ENCODE measurements around the gene XIRP2. TPM values are rescaled to one million over a fixed set of nuclear protein-coding genes. Genes with fewer than 3 reads are reported as not detected.

Gene XIRP2
- total RNA-seq, 1 experiment from 2014 or later: not detected

DNA sequence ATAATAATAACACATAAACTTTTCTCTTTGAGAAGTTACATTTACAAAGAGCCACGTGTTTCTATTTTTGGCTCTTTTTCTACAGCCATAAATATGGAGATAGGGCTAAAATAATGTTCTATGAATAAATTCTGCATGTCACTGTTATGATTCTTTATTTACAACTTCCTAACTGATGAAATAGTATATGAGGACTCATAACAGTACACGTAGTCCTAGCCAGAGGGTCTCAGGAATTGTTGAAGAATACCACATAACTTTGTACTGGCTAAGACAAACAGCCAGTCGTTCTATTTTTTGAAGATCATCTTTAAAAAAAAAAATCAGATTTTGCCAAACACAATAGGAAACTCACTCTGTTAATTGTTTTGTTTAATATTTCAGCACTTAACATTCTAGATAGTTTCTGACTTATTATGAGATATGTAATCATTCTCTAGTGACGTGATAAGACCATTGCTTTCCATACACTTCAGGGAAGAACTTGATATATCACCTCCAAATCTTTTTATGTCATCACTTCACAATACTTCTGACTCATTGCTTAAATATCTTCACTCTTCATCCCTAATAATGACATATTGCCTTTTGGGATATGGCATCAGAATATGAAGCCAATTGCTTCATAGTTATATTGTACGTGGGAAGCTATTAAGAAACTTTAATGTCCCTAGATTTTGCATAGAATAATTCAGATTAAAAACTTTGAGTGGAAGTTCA lies 256.1 kb downstream of the XIRP2 start:
- no peak for DNase-seq
- Histone ChIP-seq H3K36me3 (replicated peaks; ENCODE audit: control insufficient read depth, insufficient read depth, low read length) (no peaks in the 10 kb centered on the region), H3K27me3 (ENCODE audit: control insufficient read depth, insufficient read depth, low read length) (no peaks in the 10 kb centered on the region), H3K4me3 (ENCODE audit: insufficient read depth, low read depth, low read length) (no peak overlapping the region)

DNA sequence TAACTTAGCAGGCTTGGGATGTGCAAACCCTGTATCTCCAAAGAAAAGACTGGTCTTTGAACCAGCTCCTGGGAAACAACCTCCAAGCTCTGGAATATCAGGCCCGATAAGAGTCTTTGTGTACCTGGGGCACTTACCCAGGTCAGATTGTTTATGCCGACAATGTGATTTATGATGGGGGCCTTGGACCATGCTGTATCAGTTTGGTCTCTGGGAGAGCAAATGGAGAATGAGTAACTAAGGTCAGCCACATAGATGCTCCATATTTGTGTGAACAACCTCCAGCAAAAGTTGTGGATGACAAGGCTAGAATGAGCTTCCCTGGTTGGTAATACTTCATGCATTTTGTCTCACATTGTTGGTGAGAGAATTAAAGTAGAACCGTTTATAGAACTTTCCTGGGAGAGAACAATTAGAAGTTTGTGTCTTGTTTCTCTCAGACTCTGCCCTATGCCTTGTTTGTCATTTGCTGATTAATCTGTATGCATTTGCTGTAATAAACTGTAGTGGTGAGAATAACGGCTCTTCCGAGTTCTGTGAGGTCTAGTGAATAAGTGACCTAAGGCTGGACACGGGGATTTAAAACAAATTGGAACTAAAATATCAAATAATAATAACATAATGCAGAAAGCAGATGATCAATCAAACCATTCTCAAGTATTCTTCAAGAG lies 259.1 kb downstream of the XIRP2 start:
- no peak overlapping the region for H3K4me3 ChIP-seq (ENCODE audit: insufficient read depth, low read depth, low read length)
- no peaks in the 10 kb centered on the region for H3K36me3 ChIP-seq (replicated peaks; ENCODE audit: control insufficient read depth, insufficient read depth, low read length)
- no peak for DNase-seq
- H3K27me3 ChIP-seq (ENCODE audit: control insufficient read depth, insufficient read depth, low read length): no peaks in the 10 kb centered on the region

DNA sequence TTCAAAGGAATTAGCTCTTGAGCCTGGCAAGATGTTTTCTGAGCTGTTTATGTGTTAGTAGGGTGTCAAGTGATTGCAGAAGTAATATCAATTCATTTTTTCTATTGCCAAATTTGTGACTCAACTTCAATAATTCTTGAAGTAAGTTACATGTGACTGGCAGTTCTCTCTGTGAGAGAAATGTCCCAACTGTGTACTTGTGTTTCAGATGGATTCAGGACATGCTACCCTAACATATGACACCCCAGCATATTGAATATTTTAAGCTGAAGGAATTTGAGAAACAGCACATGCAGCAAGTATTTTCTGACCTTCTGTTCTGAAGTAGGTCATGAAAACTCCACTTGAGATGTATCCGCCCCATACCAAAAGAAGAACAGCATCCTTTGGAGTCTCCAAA lies 263.6 kb downstream of the XIRP2 start:
- no peak for DNase-seq
- Histone ChIP-seq H3K27me3 (ENCODE audit: control insufficient read depth, insufficient read depth, low read length) (no peaks in the 10 kb centered on the region), H3K4me3 (ENCODE audit: insufficient read depth, low read depth, low read length) (no peak overlapping the region), H3K36me3 (replicated peaks; ENCODE audit: control insufficient read depth, insufficient read depth, low read length) (no peaks in the 10 kb centered on the region)

DNA sequence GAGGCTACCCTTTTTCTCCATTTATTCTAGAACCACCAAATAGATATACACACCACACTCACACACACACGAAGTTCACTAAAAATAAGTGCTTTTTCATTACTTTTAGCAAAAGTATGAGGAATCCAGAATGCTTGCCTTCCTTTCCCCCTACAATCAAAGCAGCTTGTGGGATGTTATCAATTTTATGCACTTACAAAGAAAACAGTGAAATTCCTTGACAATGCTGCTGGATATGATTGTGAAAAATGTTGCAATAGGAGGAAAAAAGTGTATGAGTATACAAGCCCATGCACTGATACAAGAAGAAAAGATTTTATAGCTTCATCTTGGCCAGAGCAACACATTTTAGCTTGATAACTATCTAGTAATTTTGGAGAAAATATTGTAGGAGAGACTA lies 269.2 kb downstream of the XIRP2 start:
- no peak for DNase-seq

DNA sequence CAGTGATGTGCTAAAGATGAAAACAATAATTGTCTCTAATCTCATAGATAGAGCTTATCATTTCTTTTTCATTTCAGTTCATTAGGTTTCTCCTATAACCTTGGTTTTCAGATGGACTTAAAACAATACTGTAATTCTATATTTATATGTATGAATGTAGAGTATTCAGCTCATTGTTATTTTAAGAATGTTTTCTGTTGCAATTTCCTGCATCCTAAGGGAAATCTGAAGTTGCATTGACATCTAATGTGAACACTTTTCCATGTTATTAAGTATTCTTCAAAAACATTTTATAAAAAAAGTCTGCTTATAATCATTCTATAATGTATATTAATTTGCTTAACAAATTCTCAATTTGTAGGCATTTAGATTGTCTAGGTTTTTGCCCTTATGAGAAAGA lies 288.9 kb downstream of the XIRP2 start:
- no peak for DNase-seq
- Histone ChIP-seq H3K36me3 (replicated peaks; ENCODE audit: control insufficient read depth, insufficient read depth, low read length) (no peaks in the 10 kb centered on the region), H3K27me3 (ENCODE audit: control insufficient read depth, insufficient read depth, low read length) (no peaks in the 10 kb centered on the region), H3K4me3 (ENCODE audit: insufficient read depth, low read depth, low read length) (no peak overlapping the region)

More for the DNA sequence above, 269.2 kb downstream of the XIRP2 start:
- H3K4me3 ChIP-seq (ENCODE audit: insufficient read depth, low read depth, low read length): no peak overlapping the region
- no peaks in the 10 kb centered on the region for H3K36me3 ChIP-seq (replicated peaks; ENCODE audit: control insufficient read depth, insufficient read depth, low read length)
- no peaks in the 10 kb centered on the region for H3K27me3 ChIP-seq (ENCODE audit: control insufficient read depth, insufficient read depth, low read length)

DNA sequence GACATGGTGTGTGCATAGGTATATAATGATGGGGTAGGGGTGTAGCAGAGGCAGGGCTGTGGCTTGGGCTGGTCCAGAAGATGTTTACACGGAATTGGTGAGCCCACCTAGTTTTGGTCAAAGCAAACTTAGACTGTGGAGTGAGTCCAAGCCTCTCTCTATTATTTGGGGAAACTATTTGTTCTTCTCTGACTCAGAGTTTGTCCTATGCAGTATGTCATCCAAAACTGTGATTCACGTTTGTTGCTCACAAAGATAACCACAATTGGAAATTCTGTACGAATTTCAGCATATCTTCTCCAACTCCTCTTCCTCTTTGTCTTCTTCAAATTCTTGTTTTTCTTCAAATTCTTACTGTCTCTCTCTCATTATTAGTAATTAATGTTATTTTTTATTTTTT lies 292.9 kb downstream of the XIRP2 start:
- no peaks in the 10 kb centered on the region for H3K36me3 ChIP-seq (replicated peaks; ENCODE audit: control insufficient read depth, insufficient read depth, low read length)
- H3K27me3 ChIP-seq (ENCODE audit: control insufficient read depth, insufficient read depth, low read length): no peaks in the 10 kb centered on the region
- no peak overlapping the region for H3K4me3 ChIP-seq (ENCODE audit: insufficient read depth, low read depth, low read length)
- no peak for DNase-seq

DNA sequence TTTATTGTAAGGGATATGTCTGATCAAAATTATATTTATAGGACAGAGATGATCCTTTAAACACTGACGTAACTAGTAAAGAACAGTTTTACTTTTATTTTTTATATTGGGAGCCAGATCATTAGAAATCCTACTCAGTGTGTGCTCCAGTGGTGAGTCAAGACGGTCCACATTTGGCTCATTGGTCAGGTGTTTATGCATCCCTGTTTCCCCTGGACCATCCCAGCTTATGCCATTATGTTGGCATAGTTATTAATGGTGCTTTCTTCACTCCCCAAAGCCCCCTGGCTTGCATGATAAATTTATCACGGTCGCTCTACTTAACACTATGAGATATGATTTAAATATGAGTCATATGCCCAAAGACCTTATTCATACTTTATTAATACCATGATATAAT lies 293.4 kb downstream of the XIRP2 start:
- DNase-seq: no peak
- Histone ChIP-seq H3K27me3 (ENCODE audit: control insufficient read depth, insufficient read depth, low read length) (no peaks in the 10 kb centered on the region), H3K36me3 (replicated peaks; ENCODE audit: control insufficient read depth, insufficient read depth, low read length) (no peaks in the 10 kb centered on the region), H3K4me3 (ENCODE audit: insufficient read depth, low read depth, low read length) (no peak overlapping the region)

DNA sequence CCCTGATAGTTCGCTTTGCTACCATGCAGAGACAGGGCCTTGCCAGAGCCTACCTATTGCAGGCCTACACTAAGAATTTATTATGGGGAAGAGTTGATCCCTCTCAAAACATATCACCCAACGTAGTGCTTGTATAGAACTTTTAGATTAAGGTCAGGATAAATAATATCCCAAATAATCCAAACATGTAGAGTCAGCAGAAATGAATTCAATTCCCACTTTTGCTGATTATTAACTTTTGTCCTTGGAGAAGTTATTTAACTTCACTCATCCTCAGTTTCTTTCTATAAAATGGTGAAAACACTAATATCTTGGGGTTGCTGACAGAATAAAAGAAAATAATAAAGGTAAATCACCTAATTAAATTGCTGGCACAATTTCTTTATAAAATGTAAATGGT lies 294.1 kb downstream of the XIRP2 start:
- Histone ChIP-seq H3K4me3 (ENCODE audit: insufficient read depth, low read depth, low read length) (no peak overlapping the region), H3K27me3 (ENCODE audit: control insufficient read depth, insufficient read depth, low read length) (no peaks in the 10 kb centered on the region), H3K36me3 (replicated peaks; ENCODE audit: control insufficient read depth, insufficient read depth, low read length) (no peaks in the 10 kb centered on the region)
- no peak for DNase-seq

DNA sequence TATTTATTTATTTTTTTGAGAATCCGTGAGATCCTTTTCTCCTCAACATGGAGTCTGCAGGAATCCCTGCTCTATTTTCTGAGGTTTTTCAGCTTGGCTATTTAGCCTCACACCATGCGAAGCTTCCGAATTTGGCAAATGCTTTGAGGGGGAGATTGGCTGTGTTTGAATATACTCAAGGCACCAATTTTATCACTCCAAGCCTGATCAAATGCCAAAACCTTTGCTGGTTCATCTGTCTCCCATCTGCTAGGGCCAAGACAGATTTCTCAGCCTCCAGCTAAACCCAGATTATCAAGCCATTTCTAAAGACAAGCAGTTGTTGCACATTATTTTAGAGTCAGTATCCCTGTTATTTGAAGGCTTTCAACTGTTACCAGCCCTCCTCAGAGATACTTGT lies 295.7 kb downstream of the XIRP2 start:
- no peaks in the 10 kb centered on the region for H3K27me3 ChIP-seq (ENCODE audit: control insufficient read depth, insufficient read depth, low read length)

DNA sequence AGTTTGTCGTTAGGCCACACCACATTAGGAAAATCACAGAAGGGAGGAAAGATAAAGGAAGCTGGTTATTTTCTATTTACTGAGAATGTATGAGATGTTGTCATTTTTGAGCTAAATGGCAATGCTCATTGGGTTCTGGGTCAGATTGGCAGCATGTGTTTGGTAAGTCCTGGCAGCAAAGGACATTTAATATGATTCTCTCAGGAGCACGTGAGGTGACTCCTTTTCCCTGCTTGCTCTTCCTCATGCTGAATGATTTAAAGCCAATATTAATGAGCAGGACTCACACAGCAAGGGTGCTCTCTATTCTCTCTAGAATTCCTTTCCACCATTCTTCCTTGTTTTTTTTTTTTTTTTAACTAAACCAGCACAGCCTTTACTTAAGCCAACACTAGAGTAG lies 298.2 kb downstream of the XIRP2 start:
- no peak for DNase-seq
- no peak overlapping the region for H3K4me3 ChIP-seq (ENCODE audit: insufficient read depth, low read depth, low read length)

More for the DNA sequence above, 295.7 kb downstream of the XIRP2 start:
- DNase-seq: no peak
- H3K36me3 ChIP-seq (replicated peaks; ENCODE audit: control insufficient read depth, insufficient read depth, low read length): no peaks in the 10 kb centered on the region
- H3K4me3 ChIP-seq (ENCODE audit: insufficient read depth, low read depth, low read length): no peak overlapping the region

DNA sequence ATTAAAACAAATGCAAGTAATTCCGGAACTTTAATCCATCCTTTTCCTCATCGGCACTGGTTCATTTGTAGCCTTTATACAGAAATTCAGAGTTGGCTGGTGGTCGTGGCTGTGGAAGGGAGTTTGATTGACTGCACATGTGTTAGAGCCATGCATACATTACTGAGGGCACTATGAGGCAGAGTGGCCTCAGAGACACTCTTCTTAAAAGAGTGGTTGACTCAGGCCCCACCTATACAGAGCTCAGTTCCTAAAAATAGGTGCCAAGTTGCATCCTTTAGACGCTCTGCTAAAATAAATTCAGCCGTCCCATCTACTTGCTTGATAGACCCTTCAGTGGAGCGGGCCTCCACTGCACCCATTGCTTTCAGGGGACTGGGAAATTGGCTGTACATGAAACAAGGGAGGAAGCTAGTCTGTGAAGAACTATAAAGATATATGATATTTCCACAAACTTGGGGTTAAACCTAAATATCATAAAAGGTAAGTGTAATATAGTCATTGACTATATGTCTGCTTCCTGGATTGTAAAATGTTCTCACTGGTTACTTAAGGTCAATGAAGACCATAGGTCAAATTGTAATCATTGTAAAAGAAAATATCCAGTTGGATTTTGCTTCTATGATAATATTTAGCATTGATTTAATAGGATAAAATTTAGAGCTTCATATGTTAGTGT lies 298.9 kb downstream of the XIRP2 start:
- DNase-seq: no peak
- H3K4me3 ChIP-seq (ENCODE audit: insufficient read depth, low read depth, low read length): no peak overlapping the region
- no peaks in the 10 kb centered on the region for H3K27me3 ChIP-seq (ENCODE audit: control insufficient read depth, insufficient read depth, low read length)
- no peaks in the 10 kb centered on the region for H3K36me3 ChIP-seq (replicated peaks; ENCODE audit: control insufficient read depth, insufficient read depth, low read length)

More for the DNA sequence above, 298.2 kb downstream of the XIRP2 start:
- Histone ChIP-seq H3K27me3 (ENCODE audit: control insufficient read depth, insufficient read depth, low read length) (no peaks in the 10 kb centered on the region), H3K36me3 (replicated peaks; ENCODE audit: control insufficient read depth, insufficient read depth, low read length) (no peaks in the 10 kb centered on the region)

DNA sequence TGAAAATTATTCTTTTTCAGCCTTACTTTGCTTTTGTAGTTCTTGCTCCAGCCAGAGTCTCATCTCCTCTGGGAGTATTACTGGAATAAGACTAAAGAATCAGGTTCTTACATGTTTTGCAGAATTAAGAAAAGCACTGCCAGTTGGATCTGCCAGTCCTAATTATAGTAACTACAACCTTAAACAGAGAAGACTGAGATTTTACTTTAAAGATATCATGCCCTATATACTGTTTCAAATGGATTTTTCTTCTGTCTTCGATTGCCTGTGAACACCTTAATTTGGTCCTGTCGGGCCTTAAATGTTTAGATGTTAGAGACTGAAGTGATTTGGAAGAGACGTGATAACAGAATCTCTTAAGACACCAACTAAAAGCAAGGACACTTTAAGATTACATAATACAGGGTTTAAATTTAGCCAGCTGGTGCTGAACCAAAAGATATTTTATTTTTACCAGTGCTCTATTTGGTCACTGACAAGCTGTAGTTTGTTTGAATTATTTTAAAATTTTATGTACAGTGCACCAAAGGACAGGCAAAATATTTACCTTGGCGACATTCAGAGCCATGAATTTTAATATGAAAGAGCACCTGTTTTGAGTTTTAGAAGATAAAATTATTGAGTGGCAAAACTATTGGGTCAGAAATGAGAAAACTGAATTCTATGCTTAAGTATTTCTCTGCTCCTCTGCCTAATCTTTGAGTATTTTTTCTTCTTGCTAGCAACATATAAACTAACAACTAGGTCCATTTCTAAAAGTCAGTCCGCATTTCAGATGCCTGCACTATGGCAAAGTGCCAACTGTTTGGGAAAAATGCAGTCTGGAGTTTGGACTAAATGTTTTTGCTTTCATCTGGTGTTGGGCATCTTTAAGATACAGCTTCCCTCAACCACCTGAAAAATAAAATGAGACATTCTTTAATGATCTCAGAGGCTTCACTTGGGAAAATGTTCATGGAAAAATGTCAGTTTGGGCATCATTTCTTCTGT lies 300.0 kb downstream of the XIRP2 start:
- Histone ChIP-seq H3K27me3 (ENCODE audit: control insufficient read depth, insufficient read depth, low read length) (no peaks in the 10 kb centered on the region), H3K36me3 (replicated peaks; ENCODE audit: control insufficient read depth, insufficient read depth, low read length) (no peaks in the 10 kb centered on the region), H3K4me3 (ENCODE audit: insufficient read depth, low read depth, low read length) (no peak overlapping the region)
- DNase-seq: no peak

DNA sequence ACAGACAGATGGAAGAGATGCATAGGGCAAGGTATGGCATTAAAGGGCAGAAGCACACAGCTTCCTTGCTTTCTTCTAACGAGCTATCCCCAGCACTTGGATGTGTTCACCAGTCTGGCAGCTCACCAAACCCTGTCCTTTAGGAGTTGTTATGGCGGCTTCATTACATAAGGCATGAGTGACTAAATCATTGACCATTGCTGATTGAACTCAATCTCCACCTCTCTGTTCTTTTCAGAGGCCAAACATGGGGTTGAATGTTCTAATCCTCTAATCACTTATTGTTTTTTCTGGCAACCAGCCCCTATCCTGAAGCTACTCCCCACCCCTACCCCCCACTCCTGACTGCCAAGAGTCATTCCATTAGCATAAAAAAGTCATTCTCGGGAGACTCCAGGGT lies 301.8 kb downstream of the XIRP2 start:
- Histone ChIP-seq H3K4me3 (ENCODE audit: insufficient read depth, low read depth, low read length) (no peak overlapping the region), H3K27me3 (ENCODE audit: control insufficient read depth, insufficient read depth, low read length) (no peaks in the 10 kb centered on the region), H3K36me3 (replicated peaks; ENCODE audit: control insufficient read depth, insufficient read depth, low read length) (no peaks in the 10 kb centered on the region)
- DNase-seq: no peak

DNA sequence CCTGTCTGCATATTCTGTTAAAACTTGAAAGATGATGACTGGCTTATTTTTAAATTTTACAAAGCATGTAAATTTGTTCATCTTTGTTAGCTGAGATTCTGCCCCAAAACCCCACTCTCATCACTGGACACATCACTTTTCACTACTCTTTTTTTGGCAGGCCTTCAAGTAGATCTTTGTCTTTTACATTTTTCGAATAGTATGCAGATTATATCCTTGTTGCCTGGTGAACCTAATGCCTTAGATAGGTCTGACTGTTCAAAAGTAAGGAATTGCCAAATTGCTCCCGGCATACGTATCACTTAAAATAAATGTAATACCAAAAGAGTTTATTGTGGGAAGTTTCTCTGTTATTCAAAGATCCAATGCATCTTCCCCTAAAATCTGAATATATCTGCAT lies 303.3 kb downstream of the XIRP2 start:
- H3K27me3 ChIP-seq (ENCODE audit: control insufficient read depth, insufficient read depth, low read length): no peaks in the 10 kb centered on the region
- H3K4me3 ChIP-seq (ENCODE audit: insufficient read depth, low read depth, low read length): no peak overlapping the region
- no peaks in the 10 kb centered on the region for H3K36me3 ChIP-seq (replicated peaks; ENCODE audit: control insufficient read depth, insufficient read depth, low read length)
- DNase-seq: no peak

Measured in H7 (cell line).